Peyer's patch (tissue), 4 donors: ENCODE data around the gene ROR1. TPM values are rescaled to one million over a fixed set of nuclear protein-coding genes. Genes with fewer than 3 reads are reported as not detected.

Source experiments
- DNase-seq, 3 donors: peaks; one replicate each; pipeline ENCODE4 v3.0.0-alpha.2; 2017 to 2019
- H3K27ac ChIP-seq, 4 donors: fragments of 200-600 bp; sonication (generic); one replicate each; pipeline ENCODE4 v1.5.1; 2016 to 2019
- H3K27me3 ChIP-seq, 2 donors: fragments of 200-600 bp; sonication (generic); one replicate each; pipeline ENCODE4 v1.5.1; 2019
- H3K36me3 ChIP-seq, 3 donors: fragments of 200-600 bp; sonication (generic); one replicate each; pipeline ENCODE4 v1.5.1; 2016 to 2019
- H3K4me1 ChIP-seq, 4 donors: fragments of 200-600 bp; sonication (generic); one replicate each; pipeline ENCODE4 v1.5.1; 2016 to 2019
- H3K4me3 ChIP-seq, 4 donors: fragments of 200-600 bp; sonication (generic); 1 replicate in 3 of 4; 2 replicates in 1 of 4; pipeline ENCODE4 v1.5.1; 2016 to 2019; ENCODE audit warnings: mild to moderate bottlenecking in 1 of 4
- H3K9me3 ChIP-seq, 4 donors: fragments of 200-600 bp; sonication (generic); one replicate each; pipeline ENCODE4 v1.5.1; 2016 to 2019; ENCODE audit warnings: mild to moderate bottlenecking in 1 of 4
- POLR2A ChIP-seq, 2 donors: fragments of 450-650 bp; IDR thresholded peaks; one replicate each; pipeline ENCODE4 v1.5.1; 2017; ENCODE audit warnings: antibody characterized with exemption in 2 of 2, mild to moderate bottlenecking in 2 of 2, moderate library complexity in 2 of 2
- total RNA-seq, 4 donors: library from RNA; depleted of rRNA; stranded (reverse); fragments of >200 nt; gene quantifications; one replicate each; pipeline ENCODE4 v1.1.0, GENCODE V29; 2016
- TF ChIP-seq, protein P1 (sequence below), 6 experiments: fragments of 450-650 bp in 4 of 6; fragments of 200-600 bp in 2 of 6; sonication (generic) in 1 of 6; IDR thresholded peaks; one replicate each; pipeline ENCODE4 v1.5.1; 2017 to 2019; ENCODE audit warnings: antibody characterized with exemption in 6 of 6, mild to moderate bottlenecking in 3 of 6, moderate library complexity in 1 of 6

The ROR1 gene
- total RNA-seq, 4 donors from 2014 or later, result 1.2 to 7.4 (median 4.7) TPM

DNA sequence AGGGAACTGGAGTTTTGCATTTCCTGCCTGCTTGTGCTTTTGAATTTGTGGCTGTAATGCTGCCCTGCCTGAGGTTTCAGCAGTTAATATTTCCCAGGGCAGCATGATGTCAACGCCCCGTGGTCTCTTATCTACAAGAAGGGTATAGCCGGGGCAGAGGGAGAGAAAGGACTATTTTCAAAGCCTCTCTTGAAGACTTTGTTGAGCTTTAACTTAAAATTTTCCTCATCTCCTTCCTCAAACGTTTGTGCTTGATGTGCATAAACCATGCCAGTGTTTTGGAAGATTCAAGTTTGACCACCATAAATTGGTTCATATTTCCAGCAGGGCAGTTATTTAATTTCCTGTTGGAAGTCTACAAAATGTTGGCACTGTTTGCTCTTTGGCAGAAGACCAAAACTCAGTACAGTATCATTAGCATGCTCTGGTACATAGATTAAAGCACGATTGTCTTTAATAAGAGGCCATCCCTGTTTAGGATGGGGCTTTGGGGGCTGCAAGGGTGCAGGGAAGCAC is 43.4 kb downstream of the ROR1 start:
- no peak for DNase-seq

DNA sequence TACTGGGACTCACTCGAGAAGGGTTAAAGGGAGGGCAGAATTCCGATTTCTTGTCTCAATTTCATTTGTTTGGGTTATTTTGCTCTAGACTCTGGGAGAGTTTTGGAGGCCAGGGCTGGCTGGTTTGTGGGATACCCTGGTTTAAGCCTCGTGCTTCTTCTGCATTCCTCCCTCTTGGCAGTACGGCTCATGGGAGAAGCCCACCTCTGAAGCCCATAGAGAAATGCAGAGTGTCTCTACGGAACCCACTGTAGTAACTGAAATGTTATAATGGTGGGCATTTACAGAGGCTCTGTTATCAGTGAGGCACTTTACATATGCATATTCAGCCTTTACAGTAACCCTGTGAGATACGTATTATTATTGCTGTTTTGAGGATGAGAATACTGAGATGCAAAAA is 43.9 kb downstream of the ROR1 start:
- H3K4me1 ChIP-seq, result peaks cover 0 to 7% (median 0%) of the 10 kb centered on the region in 4 donors
- H3K36me3 ChIP-seq, result no peaks in the 10 kb centered on the region
- H3K27me3 ChIP-seq, result no peaks in the 10 kb centered on the region
- no peaks in the 10 kb centered on the region for H3K9me3 ChIP-seq
- DNase-seq, result no peak
- TF ChIP-seq, protein P1, sequence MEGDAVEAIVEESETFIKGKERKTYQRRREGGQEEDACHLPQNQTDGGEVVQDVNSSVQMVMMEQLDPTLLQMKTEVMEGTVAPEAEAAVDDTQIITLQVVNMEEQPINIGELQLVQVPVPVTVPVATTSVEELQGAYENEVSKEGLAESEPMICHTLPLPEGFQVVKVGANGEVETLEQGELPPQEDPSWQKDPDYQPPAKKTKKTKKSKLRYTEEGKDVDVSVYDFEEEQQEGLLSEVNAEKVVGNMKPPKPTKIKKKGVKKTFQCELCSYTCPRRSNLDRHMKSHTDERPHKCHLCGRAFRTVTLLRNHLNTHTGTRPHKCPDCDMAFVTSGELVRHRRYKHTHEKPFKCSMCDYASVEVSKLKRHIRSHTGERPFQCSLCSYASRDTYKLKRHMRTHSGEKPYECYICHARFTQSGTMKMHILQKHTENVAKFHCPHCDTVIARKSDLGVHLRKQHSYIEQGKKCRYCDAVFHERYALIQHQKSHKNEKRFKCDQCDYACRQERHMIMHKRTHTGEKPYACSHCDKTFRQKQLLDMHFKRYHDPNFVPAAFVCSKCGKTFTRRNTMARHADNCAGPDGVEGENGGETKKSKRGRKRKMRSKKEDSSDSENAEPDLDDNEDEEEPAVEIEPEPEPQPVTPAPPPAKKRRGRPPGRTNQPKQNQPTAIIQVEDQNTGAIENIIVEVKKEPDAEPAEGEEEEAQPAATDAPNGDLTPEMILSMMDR (IDR thresholded peaks at IDR 0.05), result no peak
- no peak for TF ChIP-seq POLR2A (IDR thresholded peaks at IDR 0.05)
- H3K4me3 ChIP-seq, result no peak overlapping the region
- H3K27ac ChIP-seq, result no peak overlapping the region

More for the DNA sequence above, 43.4 kb downstream of the ROR1 start:
- peaks cover 0 to 7% (median 0%) of the 10 kb centered on the region in 4 donors for H3K4me1 ChIP-seq
- no peak overlapping the region for H3K27ac ChIP-seq
- H3K36me3 ChIP-seq, result no peaks in the 10 kb centered on the region
- TF ChIP-seq POLR2A (IDR thresholded peaks at IDR 0.05), result no peak
- TF ChIP-seq, protein P1 (IDR thresholded peaks at IDR 0.05), result no peak
- H3K9me3 ChIP-seq, result no peaks in the 10 kb centered on the region
- H3K27me3 ChIP-seq, result no peaks in the 10 kb centered on the region
- H3K4me3 ChIP-seq, result no peak overlapping the region

DNA sequence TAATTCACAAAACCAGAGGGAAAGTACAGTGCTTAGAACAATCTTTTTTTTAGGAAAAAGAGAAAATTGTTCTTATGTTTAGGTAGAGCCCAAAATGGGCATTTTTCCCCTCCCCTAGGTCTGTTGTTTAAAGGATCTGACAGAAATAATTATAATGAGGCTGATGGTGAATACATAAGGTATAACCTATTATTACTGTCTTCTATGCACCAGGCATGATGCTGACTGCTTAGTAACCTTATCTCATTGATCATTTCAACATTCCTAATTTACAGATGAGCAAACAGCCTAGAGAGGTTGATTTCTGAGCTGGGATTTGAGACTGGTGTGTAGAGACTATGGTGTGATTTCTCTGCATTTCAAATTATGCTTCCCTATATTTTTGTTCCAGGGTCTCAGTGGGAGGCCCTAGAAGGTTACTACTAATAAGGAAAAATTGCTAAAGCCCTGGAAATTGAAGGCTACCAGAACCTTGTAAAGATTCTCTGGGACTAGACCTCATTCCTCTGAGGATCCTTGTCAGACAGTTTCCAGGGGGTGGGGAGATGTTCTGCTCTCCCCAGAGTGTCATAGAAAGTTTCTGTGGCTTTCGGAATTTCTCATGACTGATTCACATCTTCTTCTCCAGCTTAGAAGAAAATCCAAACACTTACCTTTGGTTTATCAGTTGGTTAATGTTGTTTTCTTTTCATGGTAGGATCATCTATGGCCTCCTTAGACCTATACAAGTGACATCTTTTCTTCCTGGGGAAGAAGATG is 44.9 kb downstream of the ROR1 start:
- TF ChIP-seq, protein P1 (IDR thresholded peaks at IDR 0.05), result no peak
- no peak for TF ChIP-seq POLR2A (IDR thresholded peaks at IDR 0.05)
- peaks cover 0 to 7% (median 0%) of the 10 kb centered on the region in 4 donors for H3K4me1 ChIP-seq
- no peak overlapping the region for H3K27ac ChIP-seq
- H3K4me3 ChIP-seq, result no peak overlapping the region
- no peaks in the 10 kb centered on the region for H3K36me3 ChIP-seq
- no peak for DNase-seq
- H3K27me3 ChIP-seq, result no peaks in the 10 kb centered on the region
- no peaks in the 10 kb centered on the region for H3K9me3 ChIP-seq

- Histone ChIP-seq H3K4me1 (peaks cover 0 to 7% (median 0%) of the 10 kb centered on the region in 4 donors), H3K27ac (no peak overlapping the region), H3K9me3 (no peaks in the 10 kb centered on the region), H3K36me3 (no peaks in the 10 kb centered on the region), H3K27me3 (no peaks in the 10 kb centered on the region), H3K4me3 (no peak overlapping the region)
- no peak for DNase-seq
- no peak for TF ChIP-seq POLR2A (IDR thresholded peaks at IDR 0.05)
- TF ChIP-seq, protein P1 (IDR thresholded peaks at IDR 0.05), result no peak
Measured at GRCh38 chr1:63819795-63820194, 46.0 kb downstream of the ROR1 start.

- no peak for TF ChIP-seq POLR2A (IDR thresholded peaks at IDR 0.05)
- TF ChIP-seq, protein P1 (IDR thresholded peaks at IDR 0.05), result no peak
- Histone ChIP-seq H3K9me3 (no peaks in the 10 kb centered on the region), H3K27ac (no peak overlapping the region), H3K4me1 (peaks cover 0 to 7% (median 0%) of the 10 kb centered on the region in 4 donors), H3K36me3 (no peaks in the 10 kb centered on the region), H3K27me3 (no peaks in the 10 kb centered on the region), H3K4me3 (no peak overlapping the region)
- no peak for DNase-seq
Measured at GRCh38 chr1:63821091-63822005, 47.5 kb downstream of the ROR1 start.
